Breast epithelium (tissue), 3 donors: ENCODE data around the gene ABO.

Experiments used
- POLR2A ChIP-seq: fragments of 450-650 bp; IDR thresholded peaks from one replicate; pipeline ENCODE4 v1.6.1; 2016; ENCODE audit warnings: antibody characterized with exemption, mild to moderate bottlenecking, moderate library complexity
- POLR2AphosphoS5 ChIP-seq, 3 donors: sonication (generic); formaldehyde crosslinking; IDR thresholded peaks; one replicate each; pipeline ENCODE4 v1.6.1; 2017; ENCODE audit warnings: antibody characterized with exemption in 3 of 3
- TF ChIP-seq, protein P1 (sequence below), 3 donors: fragments of 450-650 bp; IDR thresholded peaks; one replicate each; pipeline ENCODE4 v1.5.1; 2016 to 2017; ENCODE audit warnings: antibody characterized with exemption in 3 of 3, mild to moderate bottlenecking in 3 of 3, moderate library complexity in 3 of 3

DNA sequence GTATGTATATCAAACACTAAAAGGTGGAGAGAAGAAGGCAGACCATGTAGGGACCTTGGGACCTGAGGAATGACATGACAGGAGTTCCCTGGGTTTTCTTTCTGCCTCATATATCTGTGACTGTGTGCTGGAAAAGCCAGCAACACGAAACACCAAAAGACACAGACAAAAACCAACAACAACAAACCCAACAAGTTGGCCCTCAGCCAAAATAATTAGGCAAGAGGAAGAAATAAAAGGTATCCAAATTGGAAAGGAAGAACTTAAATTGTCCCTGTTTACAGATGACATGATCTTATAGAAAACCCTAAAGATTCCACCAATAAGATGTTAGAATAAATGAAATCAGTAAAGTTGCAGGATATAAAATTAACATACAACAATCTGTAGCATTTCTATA, 21.7 kb downstream of the ABO start:
- TF ChIP-seq POLR2A (no peak), POLR2AphosphoS5 (IDR thresholded peaks at IDR 0.05) (no peak)
- TF ChIP-seq, protein P1, sequence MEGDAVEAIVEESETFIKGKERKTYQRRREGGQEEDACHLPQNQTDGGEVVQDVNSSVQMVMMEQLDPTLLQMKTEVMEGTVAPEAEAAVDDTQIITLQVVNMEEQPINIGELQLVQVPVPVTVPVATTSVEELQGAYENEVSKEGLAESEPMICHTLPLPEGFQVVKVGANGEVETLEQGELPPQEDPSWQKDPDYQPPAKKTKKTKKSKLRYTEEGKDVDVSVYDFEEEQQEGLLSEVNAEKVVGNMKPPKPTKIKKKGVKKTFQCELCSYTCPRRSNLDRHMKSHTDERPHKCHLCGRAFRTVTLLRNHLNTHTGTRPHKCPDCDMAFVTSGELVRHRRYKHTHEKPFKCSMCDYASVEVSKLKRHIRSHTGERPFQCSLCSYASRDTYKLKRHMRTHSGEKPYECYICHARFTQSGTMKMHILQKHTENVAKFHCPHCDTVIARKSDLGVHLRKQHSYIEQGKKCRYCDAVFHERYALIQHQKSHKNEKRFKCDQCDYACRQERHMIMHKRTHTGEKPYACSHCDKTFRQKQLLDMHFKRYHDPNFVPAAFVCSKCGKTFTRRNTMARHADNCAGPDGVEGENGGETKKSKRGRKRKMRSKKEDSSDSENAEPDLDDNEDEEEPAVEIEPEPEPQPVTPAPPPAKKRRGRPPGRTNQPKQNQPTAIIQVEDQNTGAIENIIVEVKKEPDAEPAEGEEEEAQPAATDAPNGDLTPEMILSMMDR (IDR thresholded peaks at IDR 0.05), result no peak
